GM19238 (cell line): ENCODE data around the gene APBA2.

Experiments
- DNase-seq: peaks from one replicate; pipeline ENCODE4 v3.0.0; 2011; ENCODE audit warnings: low spot score; ENCODE audit not compliant: insufficient read length

Gene APBA2

DNA sequence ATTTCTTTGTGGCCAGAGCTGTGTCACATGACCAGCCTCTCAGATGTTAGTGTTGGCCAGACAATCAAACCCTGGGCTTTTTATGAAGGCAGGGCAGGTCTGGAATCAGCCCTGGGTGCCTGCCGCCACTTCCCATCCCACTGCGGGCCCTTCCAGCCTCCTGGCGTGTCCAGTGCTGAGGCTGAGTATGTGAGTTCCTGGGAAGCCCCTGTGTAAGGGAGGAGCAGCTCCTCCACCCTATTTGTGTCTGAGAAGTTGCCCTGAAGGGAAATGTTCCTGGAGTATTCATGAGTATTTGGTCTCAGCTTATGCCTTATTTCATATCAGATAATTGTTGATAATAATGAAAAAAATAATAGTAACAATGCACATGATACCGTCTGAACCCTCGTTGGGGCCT is 193.7 kb downstream of the APBA2 start:
- DNase-seq = no peak

DNA sequence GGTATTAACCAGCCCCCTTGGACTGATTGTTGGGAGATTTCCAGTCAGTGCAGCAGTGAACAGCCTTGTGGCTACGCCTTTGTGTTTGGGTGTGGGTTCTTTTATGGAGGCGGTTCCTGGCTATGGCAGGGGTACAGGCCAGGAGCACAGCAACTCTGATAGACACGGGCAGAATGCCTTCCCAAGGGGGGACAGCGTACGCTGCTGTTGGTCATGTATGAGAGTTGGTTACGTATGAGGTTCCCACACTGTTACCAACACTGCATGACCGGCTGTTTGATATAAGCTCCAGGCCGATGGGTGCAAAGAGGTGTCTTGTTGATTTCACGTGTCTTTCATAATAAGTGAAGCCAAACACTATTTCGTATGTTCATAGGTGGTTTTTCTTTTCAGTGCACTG is 196.0 kb downstream of the APBA2 start:
- no peak for DNase-seq

DNA sequence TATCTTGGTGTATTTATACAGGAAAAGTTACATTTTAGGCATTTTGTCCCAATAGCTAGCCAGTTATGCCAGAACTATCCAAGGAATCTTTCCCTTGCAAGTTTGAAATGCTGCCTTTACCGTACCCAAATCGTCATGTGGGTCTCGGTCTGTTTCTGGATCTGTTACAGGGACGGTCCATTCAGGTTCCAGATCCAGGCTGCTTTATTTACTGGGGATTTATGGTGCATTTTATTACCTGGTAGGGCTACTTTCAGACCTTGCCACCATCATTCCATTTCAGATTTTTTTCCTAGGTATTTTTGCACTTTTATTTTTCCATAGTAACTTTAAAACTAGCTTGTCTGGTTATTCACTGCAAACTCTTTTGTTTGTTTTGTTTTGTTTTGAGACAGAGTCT is 197.4 kb downstream of the APBA2 start:
- DNase-seq = no peak

DNA sequence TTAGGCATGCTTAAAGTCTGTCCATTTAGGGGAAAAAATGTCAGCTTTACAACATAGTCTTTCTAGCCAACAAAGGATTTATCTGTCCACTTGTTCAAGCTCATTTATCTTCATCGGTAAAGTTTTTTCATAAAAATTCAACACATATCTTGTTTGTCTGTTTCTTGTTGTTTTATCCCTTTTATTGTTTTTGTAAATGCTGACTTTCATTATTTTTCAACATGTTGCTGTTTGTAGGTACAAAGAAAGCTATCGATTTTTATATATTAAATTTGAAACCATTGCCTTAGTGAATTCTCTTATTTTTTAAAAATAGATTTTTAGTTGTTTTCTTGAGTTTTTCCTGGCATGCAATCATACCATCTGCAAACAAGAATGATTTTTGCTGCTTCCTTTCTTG is 198.1 kb downstream of the APBA2 start:
- DNase-seq = no peak

DNA sequence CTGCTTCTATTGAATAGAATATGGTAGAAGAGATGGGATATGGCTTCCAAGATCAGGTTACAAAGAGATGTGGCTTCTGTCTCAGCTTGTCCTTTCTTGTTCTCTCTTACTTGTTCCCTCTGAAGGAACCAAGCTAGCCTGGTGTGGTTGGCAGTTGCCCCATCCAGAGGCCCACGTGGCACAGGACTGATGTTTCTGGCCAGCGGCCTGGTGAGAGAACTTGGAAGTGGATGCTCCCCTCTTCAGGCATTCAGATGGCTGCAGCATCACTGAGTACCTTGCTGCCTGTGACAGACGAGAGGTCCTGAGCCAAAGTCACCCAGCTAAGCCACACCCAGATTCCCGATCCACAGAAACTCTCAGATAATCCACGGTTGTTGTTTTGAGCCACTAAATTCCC is 200.2 kb downstream of the APBA2 start:
- no peak for DNase-seq

DNA sequence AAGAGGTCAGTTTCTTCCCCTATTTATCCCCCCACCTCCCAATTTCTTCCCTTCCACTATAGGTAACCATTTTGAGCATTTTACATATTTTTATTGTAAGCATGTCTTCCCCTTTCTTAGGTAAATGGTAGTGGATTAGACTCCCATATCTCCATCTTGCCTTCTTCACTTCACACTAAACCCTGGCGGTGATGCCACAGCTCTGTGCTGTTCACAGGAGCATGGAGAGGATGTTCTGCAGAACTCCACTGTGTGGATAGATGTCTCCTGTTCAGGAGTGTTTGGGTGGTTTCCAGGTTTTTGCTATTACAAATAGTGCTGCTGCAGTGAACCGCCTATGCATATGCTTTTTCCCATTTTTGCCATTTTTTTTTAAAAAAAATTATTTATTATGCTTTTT is 201.1 kb downstream of the APBA2 start:
- no peak for DNase-seq

DNA sequence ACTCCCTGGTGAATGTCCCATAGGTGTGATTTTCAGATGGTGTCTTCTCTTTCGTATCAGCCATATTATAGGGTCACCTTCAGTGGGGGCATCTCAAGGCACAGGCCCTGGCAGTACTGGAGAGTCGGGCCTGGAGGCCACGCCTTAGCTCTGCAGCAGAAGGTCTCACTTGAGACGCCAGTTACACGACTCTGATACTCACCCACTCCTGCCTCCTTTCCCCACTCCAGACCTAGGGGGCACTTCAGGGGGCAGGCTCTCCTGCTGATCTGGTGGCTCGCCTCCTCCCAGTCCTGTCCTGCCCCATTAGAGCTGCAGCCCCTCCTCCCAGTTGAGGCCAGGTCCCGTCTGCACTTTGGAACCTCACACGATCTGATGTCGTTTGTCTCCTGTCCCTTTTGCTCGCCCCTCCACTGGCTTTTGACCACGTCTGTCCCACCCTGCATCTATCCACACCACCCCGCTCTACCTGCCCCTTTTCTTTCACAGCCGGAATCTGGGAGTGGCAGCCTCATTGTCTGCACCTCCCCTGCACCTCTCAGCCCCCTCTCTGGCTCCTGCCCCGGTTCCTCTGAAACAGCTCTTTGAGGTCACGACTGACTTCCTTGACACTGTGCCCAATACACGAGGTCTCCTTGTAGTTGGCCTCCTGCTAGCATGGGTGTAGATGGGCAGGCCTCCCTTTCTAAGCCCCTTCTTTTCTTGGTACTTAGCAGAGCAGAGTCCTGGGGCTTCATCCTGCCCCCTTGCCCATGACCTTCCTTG is 201.9 kb downstream of the APBA2 start:
- DNase-seq = no peak

DNA sequence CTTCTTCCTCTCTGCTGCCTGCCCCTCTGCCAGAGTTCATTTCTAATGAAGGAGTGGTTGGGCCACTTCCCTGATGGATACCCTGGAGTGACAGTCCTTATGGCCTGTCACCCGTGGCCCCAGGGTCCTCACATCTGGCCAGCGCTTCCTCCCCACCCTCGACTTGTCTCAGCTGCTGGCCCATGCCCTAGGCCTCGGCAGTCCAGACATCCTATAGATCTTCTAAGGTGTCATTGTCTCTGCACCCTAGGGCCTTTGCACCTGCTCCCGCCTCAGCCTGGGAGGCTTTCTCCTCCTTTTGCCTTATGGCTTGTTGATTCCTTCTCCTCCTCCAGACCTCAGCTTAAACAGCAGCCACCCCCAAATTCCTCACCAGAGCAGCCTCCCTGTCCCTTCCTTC is 202.9 kb downstream of the APBA2 start:
- DNase-seq = no peak

DNA sequence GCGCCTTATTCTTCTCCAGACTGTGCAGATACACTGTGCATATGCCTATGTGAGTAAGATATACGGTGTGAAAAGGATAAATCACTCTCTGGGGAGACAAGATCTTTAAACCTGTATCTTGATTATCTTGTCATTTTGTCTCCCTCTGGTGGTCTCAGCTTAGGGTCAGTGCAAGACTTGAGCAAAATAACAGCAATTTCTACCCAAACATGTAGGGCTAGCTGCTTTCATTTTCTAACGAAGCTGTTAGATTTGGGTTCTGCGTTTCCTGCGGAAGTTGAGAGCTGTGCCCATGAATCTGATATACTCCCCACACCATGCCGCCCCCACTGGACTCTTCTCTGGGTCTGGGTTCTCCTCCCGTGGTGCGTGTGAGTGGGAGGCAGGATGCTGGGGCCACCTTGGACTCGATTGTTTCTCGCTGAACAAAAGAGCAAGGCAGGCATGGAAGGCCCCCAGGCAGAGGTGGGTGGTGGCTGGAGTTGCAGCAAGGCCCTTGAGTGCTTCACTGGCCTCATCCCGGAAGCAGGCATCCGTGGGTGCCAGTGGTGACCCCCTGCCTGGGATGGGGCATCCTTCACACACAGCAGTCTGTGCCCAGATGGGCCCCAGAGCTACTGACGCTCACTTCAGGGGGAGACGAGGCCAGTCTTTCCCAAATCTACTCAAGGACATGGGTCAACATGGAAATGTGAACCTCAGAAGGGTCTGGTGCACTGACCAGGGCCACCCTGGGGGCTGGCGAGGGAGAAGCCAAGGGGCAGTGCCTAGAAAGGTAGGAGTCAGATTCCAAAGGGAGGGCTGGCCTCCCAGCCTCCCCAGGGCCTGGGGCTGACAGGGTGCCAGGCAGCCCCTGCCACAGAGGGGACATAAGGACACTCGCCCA is 204.2 kb downstream of the APBA2 start:
- DNase-seq = no peak

DNA sequence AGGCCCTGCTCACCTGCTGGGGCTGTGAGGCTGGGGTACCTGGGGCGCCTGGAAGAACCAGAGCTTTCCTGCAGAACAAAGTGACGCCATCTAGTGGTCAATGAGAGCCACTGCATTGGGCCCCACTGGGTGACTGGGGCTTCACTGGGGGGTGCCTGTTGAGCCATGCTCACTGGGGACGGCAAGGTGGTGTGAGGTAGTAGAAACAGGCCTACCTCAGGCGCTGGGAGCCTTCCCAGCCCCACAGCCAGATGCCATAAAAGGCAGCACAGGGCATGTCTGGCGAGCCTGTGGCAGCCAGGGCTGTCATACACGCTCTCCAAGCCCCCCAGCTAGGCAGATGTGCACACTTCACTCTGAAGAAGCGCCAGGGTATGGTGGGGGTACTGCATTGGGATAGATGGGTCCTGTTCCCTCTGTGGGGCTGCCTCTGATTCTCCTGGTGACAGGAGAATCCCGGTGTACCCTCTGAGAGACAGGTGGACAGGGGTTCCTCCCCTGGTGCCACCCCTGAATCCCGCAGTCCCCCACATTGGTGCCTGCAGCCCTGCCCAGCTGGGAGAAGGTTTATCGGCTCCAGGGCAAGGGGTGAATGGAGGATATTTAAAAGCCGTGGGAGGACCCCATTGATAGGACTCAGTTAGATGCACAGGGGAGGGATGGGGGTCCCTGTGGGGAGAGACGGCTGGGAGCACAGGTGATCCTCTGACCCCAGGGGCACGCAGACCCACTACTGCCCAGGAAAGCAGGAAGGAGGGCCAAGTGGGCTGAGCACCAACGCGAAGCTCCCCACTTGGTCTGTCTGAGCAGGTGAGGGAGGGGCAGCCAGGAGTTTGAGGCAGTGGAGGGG is 205.1 kb downstream of the APBA2 start:
- DNase-seq = no peak

DNA sequence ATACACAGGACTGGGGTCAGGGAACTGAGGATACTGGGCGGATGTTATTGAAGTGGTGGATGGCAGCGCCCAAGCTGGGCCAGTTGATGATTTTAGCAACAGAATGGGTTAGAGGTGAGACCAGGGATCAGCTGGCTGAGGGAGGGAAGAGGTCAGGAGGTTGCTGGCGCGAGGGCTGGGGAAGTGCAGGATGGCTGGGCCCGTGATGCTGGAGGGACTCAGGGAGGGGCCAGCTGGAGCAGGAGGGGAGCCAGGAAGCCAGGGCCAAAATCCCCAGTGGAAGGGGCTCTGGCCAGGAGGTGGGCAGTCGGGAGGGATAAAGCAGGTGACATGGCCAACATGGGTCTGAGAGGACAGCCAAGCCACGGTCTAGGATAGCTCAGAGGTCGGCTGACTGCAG is 205.9 kb downstream of the APBA2 start:
- no peak for DNase-seq

DNA sequence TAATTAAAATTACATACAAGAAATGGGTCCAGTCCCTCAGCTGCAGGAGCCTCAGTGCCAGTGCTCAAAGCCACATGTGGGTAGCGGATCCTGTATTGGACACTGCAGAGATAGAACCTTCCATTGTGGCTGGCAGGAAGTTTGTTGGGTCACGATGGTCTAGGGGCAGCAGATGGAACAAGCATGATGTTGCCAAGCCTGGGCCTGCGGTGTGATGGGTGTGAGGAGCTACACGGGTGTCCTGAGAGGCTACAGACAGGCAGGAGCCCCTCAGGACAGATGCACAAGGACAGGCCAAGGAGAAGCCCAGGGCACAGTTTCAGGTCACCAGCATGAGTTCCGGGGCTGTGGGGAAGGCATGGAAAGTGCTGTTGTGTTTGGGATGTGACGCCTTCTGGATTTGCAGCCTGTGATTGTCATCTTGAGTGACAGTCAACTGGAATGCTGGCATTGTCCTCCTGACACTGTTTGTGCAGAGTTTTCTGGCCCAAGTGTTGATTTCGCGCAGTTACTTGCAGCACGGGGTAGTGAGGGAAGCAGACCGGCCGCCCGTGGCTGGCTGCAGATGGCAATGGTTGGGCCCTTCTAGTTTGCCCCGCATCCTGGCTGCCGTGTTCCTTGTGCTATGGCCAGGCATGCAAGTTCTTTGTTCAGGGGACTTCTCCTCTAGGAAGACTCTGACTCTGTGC is 206.7 kb downstream of the APBA2 start:
- no peak for DNase-seq

DNA sequence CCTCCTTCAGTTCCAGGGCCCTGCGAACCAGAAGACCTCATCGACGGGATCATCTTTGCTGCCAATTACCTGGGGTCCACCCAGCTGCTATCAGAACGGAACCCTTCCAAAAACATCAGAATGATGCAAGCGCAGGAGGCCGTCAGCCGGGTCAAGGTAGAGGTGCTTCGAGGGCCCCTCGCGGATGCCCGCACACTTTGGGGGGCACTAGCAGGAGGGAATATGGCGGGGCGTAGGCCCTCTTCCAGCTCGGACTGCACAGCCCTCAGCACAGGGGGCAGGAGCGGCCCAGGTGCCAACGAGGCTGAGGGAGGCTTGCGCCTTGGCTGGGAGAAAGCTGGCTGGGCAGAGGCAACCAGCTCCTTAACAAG is 207.3 kb downstream of the APBA2 start:
- no peak for DNase-seq

DNA sequence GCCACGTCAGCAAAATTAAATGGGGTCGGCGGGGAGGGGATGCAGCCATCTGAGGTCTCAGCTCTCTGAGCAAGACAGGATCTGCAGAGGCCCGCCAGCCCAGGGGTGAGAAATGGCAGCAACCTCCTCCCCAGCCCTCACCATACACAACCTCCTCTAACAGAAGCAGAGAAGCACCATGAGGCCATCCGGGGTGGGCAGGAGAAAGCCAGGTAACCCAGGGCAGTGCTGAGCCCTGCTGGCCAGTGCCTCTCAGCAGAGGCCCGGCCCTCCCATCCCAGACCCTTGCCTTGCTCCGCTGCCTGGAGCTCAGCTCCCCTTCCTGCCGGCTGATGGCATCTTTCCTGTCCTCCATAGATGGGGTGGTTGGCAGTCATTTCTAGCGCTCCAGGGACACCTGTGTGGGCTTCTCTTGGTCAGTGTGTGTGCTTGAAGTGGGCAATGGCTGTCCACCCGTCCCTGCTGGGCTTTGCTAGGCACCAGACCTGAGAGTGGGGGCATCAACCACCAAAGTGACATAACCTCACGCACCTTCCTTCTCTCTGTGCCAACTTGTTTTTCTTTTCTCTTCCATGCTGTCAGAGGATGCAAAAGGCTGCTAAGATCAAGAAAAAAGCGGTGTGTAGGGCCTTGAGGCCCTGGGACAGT is 208.0 kb downstream of the APBA2 start:
- no peak for DNase-seq

DNA sequence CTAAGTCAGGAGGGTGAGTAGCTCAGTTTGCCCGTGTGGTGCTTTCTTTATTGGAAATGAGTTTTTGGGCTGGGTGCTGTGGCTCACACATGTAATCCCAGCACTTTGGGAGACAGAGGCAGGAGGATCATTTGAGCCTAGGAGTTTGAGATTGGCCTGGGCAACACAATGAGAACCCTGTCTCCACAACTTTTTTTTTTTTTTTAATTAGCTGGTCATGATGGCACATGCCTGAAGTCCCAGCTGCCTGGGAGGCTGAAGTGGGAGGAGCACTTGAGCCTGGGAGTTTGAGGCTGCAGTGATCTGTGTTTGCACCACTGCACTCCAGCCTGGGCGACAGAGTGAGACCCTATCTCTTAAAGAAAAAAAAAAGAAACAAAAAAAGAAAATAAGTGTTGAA is 208.9 kb downstream of the APBA2 start:
- DNase-seq = no peak

DNA sequence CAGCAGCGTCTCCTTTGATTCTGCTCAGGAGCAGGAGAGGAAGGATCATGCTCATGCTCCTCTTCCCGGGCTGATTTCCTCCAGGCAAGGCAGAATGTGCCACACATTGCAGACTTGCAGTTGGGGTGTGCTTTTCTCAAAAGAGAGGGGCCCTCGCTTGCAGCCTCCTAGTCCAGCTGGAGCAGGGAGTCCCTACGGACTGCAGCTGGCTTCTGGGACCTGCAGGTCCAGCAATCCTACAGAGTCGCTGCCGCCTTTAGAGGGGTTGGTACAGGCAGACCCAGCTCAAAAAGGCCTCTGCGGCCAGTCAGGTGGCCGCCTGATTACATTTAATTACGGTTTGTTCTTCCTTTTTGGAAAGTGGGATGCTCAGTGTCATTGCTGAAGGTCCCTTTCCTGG is 210.0 kb downstream of the APBA2 start:
- DNase-seq = no peak

DNA sequence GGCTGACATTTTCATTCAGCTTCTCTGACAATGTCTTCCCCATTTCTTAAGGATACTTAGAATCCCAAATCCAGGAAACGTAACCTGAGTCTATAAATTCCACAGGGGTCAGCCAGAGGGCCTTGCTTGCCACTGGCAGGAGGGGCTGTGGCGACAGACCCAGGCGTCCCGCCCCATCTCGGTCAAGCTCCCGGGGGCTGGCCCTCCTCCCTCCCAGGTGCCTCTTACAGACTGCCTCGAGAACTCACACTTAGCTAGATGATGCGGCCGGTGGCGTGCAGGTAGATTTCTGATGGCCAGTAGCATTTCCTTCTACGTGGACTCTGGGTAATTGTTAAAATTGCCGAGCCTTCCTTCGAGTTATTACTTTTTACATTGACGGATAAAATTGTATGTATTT is 211.4 kb downstream of the APBA2 start:
- DNase-seq = no peak

DNA sequence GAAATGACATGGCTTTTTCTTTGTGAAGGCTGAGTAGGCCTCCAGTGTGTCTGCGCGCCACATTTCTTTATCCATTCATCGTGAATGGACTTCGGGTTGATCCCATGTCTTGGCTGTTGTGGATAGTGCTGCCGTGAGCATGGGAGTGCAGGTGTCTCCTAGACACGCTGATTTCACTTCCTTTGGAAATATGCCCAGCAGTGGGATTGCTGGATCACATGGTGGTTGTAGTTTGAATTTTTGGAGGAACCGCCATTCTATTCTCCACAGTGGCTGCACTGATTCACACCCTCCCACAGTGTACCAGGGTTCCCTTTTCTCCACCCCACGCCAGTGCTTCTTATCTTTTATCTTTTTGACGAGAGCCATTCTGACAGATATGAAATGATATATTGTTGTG is 212.2 kb downstream of the APBA2 start:
- DNase-seq = no peak

DNA sequence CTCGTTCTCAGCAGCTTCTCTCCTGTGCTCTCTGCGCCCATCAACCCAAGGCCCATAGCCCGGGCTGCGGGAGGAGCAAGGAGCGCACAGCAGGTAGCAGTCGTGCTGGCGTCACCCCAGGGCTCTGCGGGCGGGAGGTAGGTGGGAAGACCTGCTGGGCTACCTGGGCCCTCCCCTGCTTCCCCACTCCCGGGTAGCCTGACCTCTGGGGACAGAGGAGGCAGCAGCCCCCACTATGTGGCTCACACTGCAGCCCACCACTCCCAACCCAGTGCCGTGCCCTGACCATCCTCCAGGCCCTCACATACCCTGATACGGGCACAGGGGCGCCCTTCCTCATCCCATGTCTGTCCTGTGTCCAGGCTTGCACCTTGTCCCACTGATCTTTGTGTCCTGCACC is 212.9 kb downstream of the APBA2 start:
- DNase-seq = no peak

DNA sequence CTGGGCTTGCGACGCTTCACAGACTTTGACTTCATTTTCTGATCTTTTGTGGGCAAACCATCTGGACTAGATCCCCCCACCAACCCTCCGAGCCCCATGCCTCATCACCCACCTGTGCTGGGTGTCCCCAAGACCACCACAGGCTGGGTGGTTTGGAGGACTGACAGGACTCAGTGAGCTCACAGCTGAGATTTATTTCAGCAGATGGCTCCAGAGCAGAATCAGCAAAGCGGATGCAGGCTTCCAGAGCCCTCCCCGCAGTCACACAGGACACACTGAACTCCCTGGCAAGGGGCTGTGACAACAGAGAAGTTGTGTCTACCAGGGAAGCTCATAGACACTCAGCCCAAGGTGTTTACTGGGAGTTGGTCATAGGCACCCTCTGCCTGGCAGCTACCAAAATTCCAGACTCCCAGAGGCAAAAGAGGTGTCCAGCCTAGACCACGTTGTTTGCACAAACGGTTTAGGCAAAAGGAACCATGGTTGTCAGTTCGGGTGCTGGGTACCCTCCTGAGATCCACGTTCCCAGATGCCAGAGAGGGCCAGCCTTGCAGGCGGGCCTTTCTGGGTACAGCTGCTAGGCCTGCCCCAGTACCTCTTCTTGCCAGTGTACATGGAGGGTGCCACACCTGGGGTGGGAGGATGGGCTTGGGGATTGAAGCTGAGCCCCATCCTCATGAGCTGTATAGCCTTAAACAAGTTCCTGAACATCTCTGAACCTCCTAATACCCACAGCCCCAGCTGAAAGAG is 213.5 kb downstream of the APBA2 start:
- no peak for DNase-seq
